ENCODE measurements around the gene NAGPA. TPM values are rescaled to one million over a fixed set of nuclear protein-coding genes. Genes with fewer than 3 reads are reported as not detected.

Gene NAGPA
- total RNA-seq, 2 experiments from 2014 or later: 8.9 to 10.2 TPM

GRCh38 chr16:4991754-4992153, 42.0 kb downstream of the NAGPA start:
- Mint-ChIP-seq H3K27me3 (peaks cover 31% of the 10 kb centered on the region), H3K4me1 (peaks cover 2% of the 10 kb centered on the region)

DNA sequence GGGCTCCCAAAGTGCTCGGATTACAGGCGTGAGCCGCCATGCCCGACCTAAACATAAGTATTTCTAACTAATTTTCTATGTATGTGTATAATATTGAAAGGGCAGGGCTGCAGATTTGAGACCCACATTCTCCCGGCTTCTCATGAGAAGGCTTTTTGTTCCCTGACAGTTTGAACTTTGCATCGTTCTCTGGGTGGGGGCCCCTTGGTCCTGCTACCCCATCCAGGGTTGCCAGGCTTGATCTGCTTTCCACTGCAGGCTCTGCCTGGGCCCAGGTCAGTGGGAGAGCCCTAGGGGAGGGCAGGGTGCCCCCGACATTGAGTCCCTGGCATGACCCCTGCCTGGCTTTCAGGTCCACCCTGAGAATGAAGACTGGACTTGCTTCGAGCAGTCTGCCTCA, 43.3 kb downstream of the NAGPA start:
- Mint-ChIP-seq H3K4me1 (peaks cover 2% of the 10 kb centered on the region), H3K36me3 (ENCODE audit: low read depth) (no peaks in the 10 kb centered on the region), H3K4me3 (no peak overlapping the region), H3K27me3 (peaks cover 37% of the 10 kb centered on the region), H3K9me3 (ENCODE audit: low read depth) (peaks cover 2% of the 10 kb centered on the region), H3K27ac (no peak overlapping the region)
- POLR2A ChIA-PET: no interaction called here
- DNase-seq (no peak), ATAC-seq (no peak)
- CTCF ChIA-PET: no interaction called here
- intact Hi-C loops (cut with DNase I, micrococcal nuclease): no loop called here

More at GRCh38 chr16:4991754-4992153, 42.0 kb downstream of the NAGPA start:
- no peaks in the 10 kb centered on the region for H3K36me3 Mint-ChIP-seq (ENCODE audit: low read depth)
- no peaks in the 10 kb centered on the region for H3K9me3 Mint-ChIP-seq (ENCODE audit: low read depth)
- no peak overlapping the region for H3K4me3 Mint-ChIP-seq
- ChIA-PET POLR2A (no interaction called here), CTCF (no interaction called here)
- ATAC-seq: no peak
- H3K27ac Mint-ChIP-seq: no peak overlapping the region
- intact Hi-C loops (cut with DNase I, micrococcal nuclease): no loop called here
- no peak for DNase-seq

GRCh38 chr16:4989391-4990006, 44.2 kb downstream of the NAGPA start:
- no peak overlapping the region for H3K27ac Mint-ChIP-seq
- POLR2A ChIA-PET: no interaction called here
- no peak overlapping the region for H3K4me3 Mint-ChIP-seq
- H3K9me3 Mint-ChIP-seq (ENCODE audit: low read depth): peaks cover 2% of the 10 kb centered on the region
- no peaks in the 10 kb centered on the region for H3K36me3 Mint-ChIP-seq (ENCODE audit: low read depth)
- CTCF ChIA-PET: no interaction called here
- peaks cover 35% of the 10 kb centered on the region for H3K27me3 Mint-ChIP-seq
- peaks cover 2% of the 10 kb centered on the region for H3K4me1 Mint-ChIP-seq
- DNase-seq (no peak), ATAC-seq (no peak)
- intact Hi-C loops (cut with DNase I, micrococcal nuclease): no loop called here

GRCh38 chr16:4988647-4989046, 45.1 kb downstream of the NAGPA start:
- H3K9me3 Mint-ChIP-seq (ENCODE audit: low read depth): peaks cover 7% of the 10 kb centered on the region
- no peak overlapping the region for H3K4me3 Mint-ChIP-seq
- H3K36me3 Mint-ChIP-seq (ENCODE audit: low read depth): no peaks in the 10 kb centered on the region
- ATAC-seq: no peak
- peaks cover 38% of the 10 kb centered on the region for H3K27me3 Mint-ChIP-seq
- no peak overlapping the region for H3K27ac Mint-ChIP-seq
- H3K4me1 Mint-ChIP-seq: peaks cover 2% of the 10 kb centered on the region
- POLR2A ChIA-PET: no interaction called here
- CTCF ChIA-PET: no interaction called here
- intact Hi-C loops (cut with DNase I, micrococcal nuclease): no loop called here
- DNase-seq: no peak

GRCh38 chr16:4987580-4988374, 46.0 kb downstream of the NAGPA start:
- ChIA-PET POLR2A (no interaction called here), CTCF (no interaction called here)
- ATAC-seq (no peak), DNase-seq (peak; percentile 9)
- intact Hi-C loops (cut with DNase I, micrococcal nuclease): no loop called here
- Mint-ChIP-seq H3K4me3 (no peak overlapping the region), H3K36me3 (ENCODE audit: low read depth) (no peaks in the 10 kb centered on the region), H3K27me3 (peaks cover 38% of the 10 kb centered on the region), H3K4me1 (peaks cover 2% of the 10 kb centered on the region), H3K9me3 (ENCODE audit: low read depth) (peaks cover 7% of the 10 kb centered on the region), H3K27ac (no peak overlapping the region)

- no peak for DNase-seq
Measured at GRCh38 chr16:4987250-4987579, 46.5 kb downstream of the NAGPA start.

GRCh38 chr16:4984174-4984990, 49.4 kb downstream of the NAGPA start:
- ATAC-seq (no peak), DNase-seq (no peak)
- H3K9me3 Mint-ChIP-seq (ENCODE audit: low read depth): peaks cover 7% of the 10 kb centered on the region
- intact Hi-C loops (cut with DNase I, micrococcal nuclease): no loop called here
- CTCF ChIA-PET: no interaction called here
- H3K27ac Mint-ChIP-seq: no peak overlapping the region
- POLR2A ChIA-PET: no interaction called here
- H3K27me3 Mint-ChIP-seq: peaks cover 36% of the 10 kb centered on the region
- no peaks in the 10 kb centered on the region for H3K36me3 Mint-ChIP-seq (ENCODE audit: low read depth)
- H3K4me1 Mint-ChIP-seq: peaks cover 2% of the 10 kb centered on the region
- no peak overlapping the region for H3K4me3 Mint-ChIP-seq

More at GRCh38 chr16:4987250-4987579, 46.5 kb downstream of the NAGPA start:
- Mint-ChIP-seq H3K4me3 (no peak overlapping the region), H3K27ac (no peak overlapping the region), H3K9me3 (ENCODE audit: low read depth) (peaks cover 7% of the 10 kb centered on the region), H3K27me3 (peaks cover 38% of the 10 kb centered on the region), H3K4me1 (peaks cover 2% of the 10 kb centered on the region), H3K36me3 (ENCODE audit: low read depth) (no peaks in the 10 kb centered on the region)
- ChIA-PET CTCF (no interaction called here), POLR2A (no interaction called here)
- no peak for ATAC-seq
- intact Hi-C loops (cut with DNase I, micrococcal nuclease): no loop called here

- ATAC-seq (no peak), DNase-seq (no peak)
- H3K9me3 Mint-ChIP-seq (ENCODE audit: low read depth): peaks cover 7% of the 10 kb centered on the region
- H3K27me3 Mint-ChIP-seq: peaks cover 19% of the 10 kb centered on the region
- POLR2A ChIA-PET: no interaction called here
- H3K36me3 Mint-ChIP-seq (ENCODE audit: low read depth): no peaks in the 10 kb centered on the region
- intact Hi-C loops (cut with DNase I, micrococcal nuclease): no loop called here
- CTCF ChIA-PET: no interaction called here
- no peak overlapping the region for H3K4me3 Mint-ChIP-seq
- no peaks in the 10 kb centered on the region for H3K4me1 Mint-ChIP-seq
- H3K27ac Mint-ChIP-seq: no peak overlapping the region
Measured at GRCh38 chr16:4982056-4982867, 51.5 kb downstream of the NAGPA start.

DNA sequence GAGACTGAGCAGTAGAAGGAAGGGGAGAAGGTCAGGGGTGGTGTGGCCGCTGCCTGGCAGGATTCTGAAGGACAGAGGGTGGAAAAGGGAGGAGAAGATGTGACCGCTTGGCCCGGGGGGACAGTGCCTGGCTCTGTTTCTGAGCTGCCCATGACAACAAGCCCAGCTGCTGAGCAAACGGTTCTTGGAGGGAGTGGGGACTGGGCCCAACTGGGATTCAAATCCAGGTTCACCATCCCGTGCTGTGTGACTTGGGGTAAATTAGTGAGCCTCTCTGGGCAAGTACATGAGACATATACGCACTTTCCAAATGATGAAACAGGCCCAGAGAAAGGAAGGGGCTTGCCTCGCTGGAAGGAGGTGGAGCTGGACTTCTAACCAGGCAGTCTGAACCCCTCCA, 52.3 kb downstream of the NAGPA start:
- Mint-ChIP-seq H3K4me3 (no peak overlapping the region), H3K9me3 (ENCODE audit: low read depth) (peaks cover 6% of the 10 kb centered on the region), H3K4me1 (no peaks in the 10 kb centered on the region), H3K27me3 (peaks cover 13% of the 10 kb centered on the region), H3K27ac (no peak overlapping the region), H3K36me3 (ENCODE audit: low read depth) (no peaks in the 10 kb centered on the region)
- no peak for ATAC-seq
- intact Hi-C loops (cut with DNase I, micrococcal nuclease): no loop called here
- POLR2A ChIA-PET: no interaction called here
- DNase-seq: no peak
- CTCF ChIA-PET: no interaction called here

DNA sequence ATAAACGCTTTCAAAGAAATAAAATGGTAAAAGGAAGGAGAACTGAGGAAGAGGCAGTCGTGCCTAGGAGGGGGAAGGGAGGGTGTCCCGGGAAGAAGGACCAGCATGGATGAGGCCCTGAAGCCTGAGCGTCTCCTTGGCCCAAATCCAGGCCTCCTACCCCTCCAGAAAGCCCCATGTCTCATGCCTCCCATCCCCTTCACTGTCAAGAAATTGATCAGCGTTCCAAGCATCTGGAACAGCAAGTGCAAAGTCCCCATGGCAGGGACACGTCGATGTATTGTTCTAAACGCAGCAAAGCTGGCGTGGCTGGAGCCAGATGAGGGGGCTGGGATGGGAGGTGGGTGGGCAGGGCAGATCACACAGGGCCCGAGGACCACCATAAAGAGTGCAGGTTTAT, 53.0 kb downstream of the NAGPA start:
- POLR2A ChIA-PET: no interaction called here
- no peaks in the 10 kb centered on the region for H3K4me1 Mint-ChIP-seq
- DNase-seq (no peak), ATAC-seq (no peak)
- no peak overlapping the region for H3K4me3 Mint-ChIP-seq
- CTCF ChIA-PET: no interaction called here
- H3K27ac Mint-ChIP-seq: no peak overlapping the region
- peaks cover 7% of the 10 kb centered on the region for H3K27me3 Mint-ChIP-seq
- peaks cover 5% of the 10 kb centered on the region for H3K9me3 Mint-ChIP-seq (ENCODE audit: low read depth)
- no peaks in the 10 kb centered on the region for H3K36me3 Mint-ChIP-seq (ENCODE audit: low read depth)
- intact Hi-C loops (cut with DNase I, micrococcal nuclease): no loop called here

GRCh38 chr16:4979736-4980660, 53.7 kb downstream of the NAGPA start:
- intact Hi-C loops (cut with DNase I, micrococcal nuclease): no loop called here
- Mint-ChIP-seq H3K4me1 (no peaks in the 10 kb centered on the region), H3K27me3 (peaks cover 7% of the 10 kb centered on the region), H3K9me3 (ENCODE audit: low read depth) (peaks cover 5% of the 10 kb centered on the region), H3K27ac (no peak overlapping the region), H3K36me3 (ENCODE audit: low read depth) (no peaks in the 10 kb centered on the region), H3K4me3 (no peak overlapping the region)
- DNase-seq (no peak), ATAC-seq (no peak)
- POLR2A ChIA-PET: no interaction called here
- CTCF ChIA-PET: no interaction called here
